Measurements from ENCODE around the gene VSIG4. TPM values are rescaled to one million over a fixed set of nuclear protein-coding genes. Genes with fewer than 3 reads are reported as not detected.

The VSIG4 gene
- total RNA-seq, 1 donor = 0.72 TPM

- Histone ChIP-seq H4K20me1 (ENCODE audit: insufficient read depth, low read length) (no peaks in the 10 kb centered on the region), H3K4me3 (ENCODE audit: insufficient read depth, low read length) (no peak overlapping the region), H3K4me2 (ENCODE audit: insufficient read depth, low read length) (no peak overlapping the region), H3K9me3 (ENCODE audit: low read depth, low read length) (no peaks in the 10 kb centered on the region), H3K4me1 (ENCODE audit: insufficient read depth, low read length) (no peaks in the 10 kb centered on the region), H3K27me3 (ENCODE audit: insufficient read depth, low read length) (no peaks in the 10 kb centered on the region), H3K27ac (ENCODE audit: low read depth, low read length) (no peak overlapping the region), H3K79me2 (ENCODE audit: insufficient read depth, low read length) (no peaks in the 10 kb centered on the region), H2AFZ (ENCODE audit: low read length) (no peak overlapping the region), H3K36me3 (ENCODE audit: insufficient read depth, low read length) (no peaks in the 10 kb centered on the region)
- TF ChIP-seq, protein P1, sequence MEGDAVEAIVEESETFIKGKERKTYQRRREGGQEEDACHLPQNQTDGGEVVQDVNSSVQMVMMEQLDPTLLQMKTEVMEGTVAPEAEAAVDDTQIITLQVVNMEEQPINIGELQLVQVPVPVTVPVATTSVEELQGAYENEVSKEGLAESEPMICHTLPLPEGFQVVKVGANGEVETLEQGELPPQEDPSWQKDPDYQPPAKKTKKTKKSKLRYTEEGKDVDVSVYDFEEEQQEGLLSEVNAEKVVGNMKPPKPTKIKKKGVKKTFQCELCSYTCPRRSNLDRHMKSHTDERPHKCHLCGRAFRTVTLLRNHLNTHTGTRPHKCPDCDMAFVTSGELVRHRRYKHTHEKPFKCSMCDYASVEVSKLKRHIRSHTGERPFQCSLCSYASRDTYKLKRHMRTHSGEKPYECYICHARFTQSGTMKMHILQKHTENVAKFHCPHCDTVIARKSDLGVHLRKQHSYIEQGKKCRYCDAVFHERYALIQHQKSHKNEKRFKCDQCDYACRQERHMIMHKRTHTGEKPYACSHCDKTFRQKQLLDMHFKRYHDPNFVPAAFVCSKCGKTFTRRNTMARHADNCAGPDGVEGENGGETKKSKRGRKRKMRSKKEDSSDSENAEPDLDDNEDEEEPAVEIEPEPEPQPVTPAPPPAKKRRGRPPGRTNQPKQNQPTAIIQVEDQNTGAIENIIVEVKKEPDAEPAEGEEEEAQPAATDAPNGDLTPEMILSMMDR (IDR thresholded peaks at IDR 0.05; ENCODE audit: extremely low read depth, low read depth, low read length) = no peak
- DNase-seq (ENCODE audit: insufficient read length, low spot score, missing footprints) = no peak
Measured at GRCh38 chrX:66036231-66036630, 3.6 kb downstream of the VSIG4 start.

DNA sequence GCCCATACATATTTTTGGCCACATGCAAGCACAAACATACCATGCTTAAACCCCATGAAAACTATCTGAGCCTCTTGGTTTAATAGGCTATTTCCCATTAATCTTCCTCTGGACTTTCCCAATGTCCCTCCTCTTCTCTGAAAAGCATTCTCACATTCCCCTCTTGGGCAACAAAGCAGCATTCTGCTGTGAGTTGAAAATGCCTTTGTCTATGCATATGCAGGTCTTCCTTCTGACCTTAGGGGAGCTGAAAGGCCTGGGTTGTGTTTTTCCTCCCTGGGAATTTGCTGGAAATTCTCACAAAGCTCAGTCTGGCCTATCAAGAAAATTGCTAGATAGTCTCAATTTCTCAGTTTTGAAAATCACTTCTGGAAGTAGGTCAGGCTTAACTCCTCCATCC is 4.2 kb downstream of the VSIG4 start:
- no peak overlapping the region for H3K27ac ChIP-seq (ENCODE audit: low read depth, low read length)
- TF ChIP-seq, protein P1 (IDR thresholded peaks at IDR 0.05; ENCODE audit: extremely low read depth, low read depth, low read length) = no peak
- H3K79me2 ChIP-seq (ENCODE audit: insufficient read depth, low read length) = no peaks in the 10 kb centered on the region
- DNase-seq (ENCODE audit: insufficient read length, low spot score, missing footprints) = no peak
- H3K4me1 ChIP-seq (ENCODE audit: insufficient read depth, low read length) = no peaks in the 10 kb centered on the region
- H3K27me3 ChIP-seq (ENCODE audit: insufficient read depth, low read length) = no peaks in the 10 kb centered on the region
- no peak overlapping the region for H2AFZ ChIP-seq (ENCODE audit: low read length)
- no peaks in the 10 kb centered on the region for H3K9me3 ChIP-seq (ENCODE audit: low read depth, low read length)
- no peak overlapping the region for H3K4me2 ChIP-seq (ENCODE audit: insufficient read depth, low read length)
- no peaks in the 10 kb centered on the region for H3K36me3 ChIP-seq (ENCODE audit: insufficient read depth, low read length)
- H3K4me3 ChIP-seq (ENCODE audit: insufficient read depth, low read length) = no peak overlapping the region
- no peaks in the 10 kb centered on the region for H4K20me1 ChIP-seq (ENCODE audit: insufficient read depth, low read length)

DNA sequence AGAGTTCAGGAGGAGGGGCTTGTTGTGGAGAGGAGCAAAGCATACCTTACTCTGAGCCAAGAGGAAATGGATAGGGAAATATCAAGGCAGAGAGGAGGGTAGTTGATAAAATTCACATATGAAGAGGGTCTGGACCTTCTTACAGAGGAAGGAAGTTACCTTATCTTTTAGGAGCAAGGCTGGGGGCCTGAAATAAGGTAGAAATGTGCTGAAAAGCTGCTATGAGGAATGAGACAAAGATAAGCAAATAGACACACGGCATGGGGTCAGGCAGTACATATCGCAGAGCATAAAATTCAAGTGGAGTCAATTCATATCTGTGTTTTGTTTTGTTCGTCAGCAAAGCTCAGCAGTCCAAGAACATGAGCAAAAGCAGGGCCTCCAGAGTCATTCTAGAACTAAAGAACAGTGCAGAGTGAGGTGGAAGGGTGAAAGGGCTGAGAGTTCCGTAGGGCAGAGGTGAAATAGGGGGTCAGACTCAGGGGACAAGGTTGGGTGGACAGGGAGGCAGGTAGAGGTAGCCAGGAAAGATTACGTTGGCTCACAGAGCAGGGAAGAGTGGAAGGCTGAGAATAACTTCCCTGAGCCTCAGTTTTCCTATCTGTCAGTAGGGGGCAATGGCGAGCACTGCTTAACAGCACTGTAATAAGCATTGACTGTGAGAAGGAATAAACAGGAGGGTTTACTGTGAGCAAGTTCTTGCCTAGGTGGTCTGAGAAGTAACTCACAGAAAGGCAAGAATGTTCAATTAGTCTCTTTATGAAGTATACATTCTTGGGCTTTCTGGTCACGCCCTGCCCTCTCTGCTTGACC is 9.2 kb downstream of the VSIG4 start:
- peak; percentile 21 for DNase-seq (ENCODE audit: insufficient read length, low spot score, missing footprints)
- Histone ChIP-seq H4K20me1 (ENCODE audit: insufficient read depth, low read length) (no peaks in the 10 kb centered on the region), H2AFZ (ENCODE audit: low read length) (no peak overlapping the region), H3K4me1 (ENCODE audit: insufficient read depth, low read length) (no peaks in the 10 kb centered on the region), H3K4me2 (ENCODE audit: insufficient read depth, low read length) (no peak overlapping the region), H3K27me3 (ENCODE audit: insufficient read depth, low read length) (peaks cover 3% of the 10 kb centered on the region), H3K4me3 (ENCODE audit: insufficient read depth, low read length) (no peak overlapping the region), H3K9me3 (ENCODE audit: low read depth, low read length) (no peaks in the 10 kb centered on the region), H3K27ac (ENCODE audit: low read depth, low read length) (no peak overlapping the region), H3K79me2 (ENCODE audit: insufficient read depth, low read length) (no peaks in the 10 kb centered on the region), H3K36me3 (ENCODE audit: insufficient read depth, low read length) (no peaks in the 10 kb centered on the region)
- TF ChIP-seq, protein P1 (IDR thresholded peaks at IDR 0.05; ENCODE audit: extremely low read depth, low read depth, low read length) = peak; percentile 63

- Histone ChIP-seq H3K9me3 (ENCODE audit: low read depth, low read length) (no peaks in the 10 kb centered on the region), H3K4me3 (ENCODE audit: insufficient read depth, low read length) (no peak overlapping the region), H3K36me3 (ENCODE audit: insufficient read depth, low read length) (no peaks in the 10 kb centered on the region), H3K79me2 (ENCODE audit: insufficient read depth, low read length) (no peaks in the 10 kb centered on the region), H2AFZ (ENCODE audit: low read length) (no peak overlapping the region), H3K27me3 (ENCODE audit: insufficient read depth, low read length) (peaks cover 3% of the 10 kb centered on the region), H3K4me1 (ENCODE audit: insufficient read depth, low read length) (no peaks in the 10 kb centered on the region), H3K27ac (ENCODE audit: low read depth, low read length) (no peak overlapping the region), H4K20me1 (ENCODE audit: insufficient read depth, low read length) (no peaks in the 10 kb centered on the region), H3K4me2 (ENCODE audit: insufficient read depth, low read length) (no peak overlapping the region)
- TF ChIP-seq, protein P1 (IDR thresholded peaks at IDR 0.05; ENCODE audit: extremely low read depth, low read depth, low read length) = no peak
- DNase-seq (ENCODE audit: insufficient read length, low spot score, missing footprints) = no peak
Measured at GRCh38 chrX:66028936-66029335, 10.9 kb downstream of the VSIG4 start.

All from osteoblast (primary cell).